HG02973 (cell line): ENCODE data around the gene SEC14L6.
A peak's percentile ranks its signal among the peaks of the same experiment; 100 is the strongest.
"Not testable (repeated sequence)": the region's sequence is repeated elsewhere in the genome, so short reads cannot be mapped to it uniquely, and the experiment has no call there.

Experiments
- ATAC-seq: cut with Tn5 transposase; IDR thresholded peaks from one replicate; pipeline ENCODE4 v1.9.1; 2021; ENCODE audit warnings: moderate library complexity; ENCODE audit not compliant: unreplicated experiment

The SEC14L6 gene

DNA sequence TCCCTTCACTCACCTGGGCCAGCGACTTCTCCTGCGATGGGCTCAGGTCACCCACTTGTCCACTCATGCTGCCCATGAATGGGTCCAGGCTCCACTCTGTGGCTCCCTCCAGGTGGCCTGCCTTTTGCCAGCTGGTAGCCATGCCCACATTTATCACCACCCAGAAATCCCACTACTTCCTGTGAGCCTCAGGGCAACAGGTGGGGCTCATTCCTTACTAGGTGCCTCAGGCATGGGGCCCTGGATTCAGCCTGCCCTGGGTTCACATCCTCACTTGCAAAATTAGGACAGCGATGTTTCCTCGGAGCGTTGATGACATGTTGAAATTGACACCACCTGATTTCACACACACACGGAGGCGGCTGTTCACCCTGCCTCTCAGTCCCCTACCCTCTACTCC, at the start of gene SEC14L6:
Gene SEC14L6 (minus strand): TSS at position 126 of the 400 bp plus-strand sequence. CDS start 59 bp downstream, at position 67.
- no peak for ATAC-seq

GRCh38 chr22:30596199-30596598, 49.7 kb upstream of the SEC14L6 start:
- no peak for ATAC-seq

- ATAC-seq: not testable (repeated sequence)
These were observed 45.8 kb upstream of the SEC14L6 start for GRCh38 chr22:30592360-30592713.

DNA sequence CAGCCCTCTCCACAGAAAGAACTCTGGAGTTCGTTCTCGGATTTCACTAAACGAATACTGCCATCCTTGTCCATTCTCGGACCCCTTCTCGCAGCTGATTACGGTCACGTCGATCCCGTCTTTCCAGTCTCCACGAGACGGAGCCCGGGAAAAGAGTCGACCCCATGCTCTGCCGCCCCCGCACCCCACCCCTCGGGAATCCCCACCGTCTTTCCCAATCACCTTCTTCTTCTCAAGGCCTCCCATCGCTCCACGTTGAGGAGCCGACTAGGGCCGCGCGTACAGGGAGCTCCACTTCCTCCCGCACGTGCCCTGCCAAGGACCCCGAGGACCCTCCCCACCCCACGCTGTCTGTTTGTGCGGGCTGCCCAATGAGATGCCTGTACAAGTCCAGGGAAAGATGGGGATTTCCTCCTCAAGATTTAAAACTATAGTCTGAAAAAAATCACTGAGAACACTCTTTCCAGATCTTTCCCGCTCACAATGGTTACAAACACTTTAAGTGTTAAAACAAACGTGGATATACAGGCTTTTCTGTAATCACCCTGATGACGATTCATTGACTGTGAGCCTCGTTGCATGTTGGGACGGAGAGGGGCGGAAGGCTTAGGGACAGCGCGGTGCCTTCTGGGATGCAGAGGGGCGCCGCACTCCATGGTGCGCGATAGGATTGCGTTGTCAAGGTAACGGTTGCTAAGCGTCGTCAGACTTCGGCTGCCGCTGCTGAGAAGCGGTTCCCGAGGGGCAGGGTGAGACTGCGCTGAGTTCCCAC, 45.2 kb upstream of the SEC14L6 start, which contains the start of gene PES1:
Gene PES1 (minus strand): TSS at position 323 of the 772 bp plus-strand sequence. CDS start 77 bp downstream, at position 246.
- peak; percentile 90 for ATAC-seq

DNA sequence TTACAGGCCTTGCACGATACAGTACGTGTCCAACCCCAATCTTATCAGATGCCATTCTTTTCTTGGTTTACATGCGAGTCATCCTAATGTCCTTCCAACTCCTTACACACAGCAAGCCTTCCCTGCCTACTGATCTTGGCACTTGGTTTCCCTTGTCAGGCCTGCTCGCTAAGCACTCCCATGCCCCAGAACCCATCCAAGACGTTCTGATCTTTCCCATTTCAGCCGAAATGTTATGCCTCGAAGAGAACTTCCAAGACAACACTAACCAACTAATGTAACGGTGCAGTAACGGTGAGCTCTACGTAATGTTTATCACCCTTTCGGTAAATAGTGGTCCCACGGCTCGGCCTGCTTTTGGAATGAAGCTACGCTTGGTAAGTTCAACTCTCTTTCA, 44.6 kb upstream of the SEC14L6 start:
- ATAC-seq: no peak

GRCh38 chr22:30586414-30586813, 39.9 kb upstream of the SEC14L6 start:
- ATAC-seq: no peak

DNA sequence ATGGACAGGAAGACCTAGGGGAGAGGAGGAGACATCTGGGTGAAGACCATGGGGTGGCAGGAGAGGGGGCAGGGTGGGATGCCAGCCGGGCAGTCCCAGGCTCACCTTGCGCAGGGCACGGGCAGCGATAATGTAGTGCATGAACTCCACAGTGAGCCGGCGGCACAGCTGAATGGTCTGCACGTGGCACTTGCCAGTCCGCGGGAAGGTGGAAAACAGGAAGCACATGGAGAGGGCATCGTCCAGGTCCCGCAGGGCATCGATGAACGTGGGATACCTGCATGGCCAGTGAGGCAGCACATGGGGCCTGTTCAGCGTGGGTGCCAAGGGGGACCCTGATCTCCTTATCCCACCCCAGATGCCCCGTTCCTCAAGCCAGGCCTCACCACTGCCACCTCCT, 37.9 kb upstream of the SEC14L6 start:
- ATAC-seq: no peak

DNA sequence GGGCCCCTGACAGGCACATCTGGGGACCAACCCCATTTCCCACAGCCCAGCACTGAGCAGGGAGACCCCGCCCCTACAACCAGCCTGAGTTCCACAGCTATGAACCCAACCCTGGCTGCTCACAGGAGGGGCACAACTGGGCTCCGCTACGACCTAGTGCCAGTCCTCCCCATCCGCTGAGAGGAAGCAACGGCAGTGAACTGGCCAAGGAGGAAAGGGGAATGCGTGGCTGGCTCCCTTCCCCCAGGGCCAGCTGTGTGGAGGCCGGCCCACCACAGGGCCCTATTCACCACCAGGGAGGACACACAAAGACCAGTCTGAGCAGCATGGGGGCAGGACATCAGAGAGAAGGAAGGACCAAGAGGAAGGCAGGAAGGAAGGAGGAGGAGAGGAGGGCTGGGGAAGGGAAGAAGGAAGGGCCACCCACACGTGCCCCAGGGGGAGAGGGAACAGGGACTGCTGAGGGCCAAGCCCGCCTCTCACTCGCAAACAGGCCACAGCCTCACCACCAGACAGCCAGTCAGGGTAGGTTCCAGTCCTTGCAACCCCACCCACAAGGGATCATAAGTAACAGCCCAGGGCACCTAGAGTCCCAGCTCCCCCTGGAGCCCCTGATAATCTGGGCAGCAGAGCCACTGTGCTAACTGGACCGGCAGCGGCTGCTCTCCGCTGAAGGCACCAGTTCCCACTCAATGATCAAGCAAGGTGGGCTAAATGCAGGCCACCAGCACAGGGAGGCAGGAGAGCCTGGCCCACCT, 36.4 kb upstream of the SEC14L6 start:
- no peak for ATAC-seq

DNA sequence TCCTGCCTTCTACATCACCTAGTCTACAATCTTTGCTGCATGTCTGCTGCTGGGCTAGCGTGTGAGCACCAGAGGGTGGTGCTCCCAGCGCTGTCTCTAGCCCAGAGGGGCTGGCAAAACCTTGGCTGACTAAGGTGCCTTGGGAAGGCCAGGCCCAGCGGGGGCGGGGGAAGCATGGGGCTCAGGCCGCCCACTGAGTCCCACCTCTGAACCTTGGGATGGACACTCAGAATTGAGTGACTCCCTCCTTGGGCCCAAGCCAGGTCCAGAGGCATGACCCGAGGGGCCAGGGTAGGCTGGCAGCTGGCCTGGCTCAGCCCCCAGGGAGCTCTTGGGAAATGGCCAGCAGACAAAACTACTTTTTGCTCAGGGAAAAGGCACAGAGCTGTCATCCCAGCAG, 35.5 kb upstream of the SEC14L6 start:
- no peak for ATAC-seq

GRCh38 chr22:30580896-30581295, 34.4 kb upstream of the SEC14L6 start:
- no peak for ATAC-seq

DNA sequence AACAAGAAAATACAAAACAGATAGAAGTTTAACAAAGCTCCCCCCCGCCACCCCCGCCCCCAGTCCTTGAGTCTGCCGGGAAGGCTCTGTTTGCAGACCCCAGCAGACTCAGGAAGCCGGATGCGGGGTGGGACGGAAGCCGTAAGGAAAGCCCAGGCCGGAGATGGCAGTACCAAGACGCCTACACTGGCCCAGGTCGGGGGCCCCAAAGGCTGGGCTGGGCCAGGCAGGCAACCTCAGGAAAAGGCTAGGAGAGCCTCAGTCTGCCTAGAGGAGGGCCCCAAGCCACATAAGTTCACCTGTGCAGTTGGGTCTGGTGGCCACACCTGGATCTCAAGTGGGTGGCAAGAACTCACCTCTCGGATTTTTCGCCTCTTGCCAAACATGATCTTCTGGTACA, 31.9 kb upstream of the SEC14L6 start:
- ATAC-seq: no peak

DNA sequence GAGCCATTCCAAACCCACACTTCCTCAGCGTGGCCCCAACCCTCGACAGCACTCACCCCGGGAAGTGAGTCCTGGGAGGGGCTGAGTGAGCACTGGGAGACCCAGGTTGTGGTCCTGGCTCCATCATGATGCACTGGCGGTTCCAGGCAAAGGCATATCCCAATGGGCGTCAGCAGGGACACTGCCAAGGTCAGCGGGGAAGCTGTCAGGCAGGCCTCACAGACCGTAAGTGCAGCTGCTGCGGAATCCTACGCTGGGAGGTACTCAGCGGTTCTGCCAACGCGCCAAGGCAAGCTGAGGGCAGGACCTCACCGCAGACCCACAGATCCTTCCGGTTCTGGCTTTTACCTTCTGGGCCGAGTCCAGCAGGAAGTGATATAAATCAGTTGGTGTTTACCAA, 29.3 kb upstream of the SEC14L6 start:
- ATAC-seq: no peak

- no peak for ATAC-seq
These were observed 28.6 kb upstream of the SEC14L6 start for GRCh38 chr22:30574997-30575671.

GRCh38 chr22:30574095-30574981, 27.8 kb upstream of the SEC14L6 start, which contains the start of gene GAL3ST1:
Gene GAL3ST1, minus strand, starts transcription at chr22:30574665. Its CDS starts 17,273 bp downstream, at chr22:30557392.
- no peak for ATAC-seq

DNA sequence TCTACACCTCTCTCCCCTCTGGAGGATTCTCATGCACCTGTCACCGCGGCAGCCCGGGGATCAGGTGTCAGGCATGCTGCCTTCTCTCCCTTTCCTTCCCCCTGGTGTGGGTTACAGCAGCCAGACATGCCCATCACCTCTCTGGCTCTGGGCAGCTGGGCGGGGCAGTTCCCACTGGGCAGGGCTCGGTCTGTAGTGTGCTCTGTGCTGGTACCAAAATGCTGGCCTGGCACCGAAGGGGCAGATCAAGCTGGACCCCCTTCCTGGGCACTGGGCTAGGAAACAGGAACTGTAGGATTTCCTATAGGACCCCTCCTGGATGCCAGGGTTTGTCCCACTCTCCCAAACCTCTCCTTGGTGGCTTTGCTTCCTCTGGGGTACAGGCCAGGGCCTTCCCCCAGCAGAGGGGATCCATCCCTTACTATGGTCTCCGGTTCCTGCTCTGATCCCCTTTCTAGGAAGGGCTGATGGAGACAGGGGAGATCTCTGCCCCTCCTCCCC, 27.1 kb upstream of the SEC14L6 start:
- no peak for ATAC-seq

- no peak for ATAC-seq
These were observed 26.5 kb upstream of the SEC14L6 start for GRCh38 chr22:30572840-30573593.

DNA sequence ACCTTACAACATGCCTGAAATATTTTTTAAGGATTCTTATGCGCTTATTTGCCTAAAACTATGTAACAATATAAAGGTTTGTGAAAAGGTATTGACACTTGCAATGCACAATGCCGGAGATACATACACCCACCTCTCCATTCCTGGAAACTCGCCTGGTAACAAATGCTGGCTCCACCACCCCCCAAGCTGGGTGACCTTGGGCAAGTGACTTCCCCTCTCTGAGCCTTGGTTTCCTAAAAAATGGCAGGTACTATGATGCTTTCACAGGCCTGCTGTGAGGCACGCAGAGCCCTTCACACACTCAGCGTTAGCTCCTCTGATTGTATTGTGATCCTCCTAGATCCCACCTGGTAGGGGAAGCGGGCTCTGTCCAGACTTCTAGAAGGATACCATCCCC, 25.7 kb upstream of the SEC14L6 start:
- no peak for ATAC-seq

- ATAC-seq: no peak
These were observed 23.2 kb upstream of the SEC14L6 start for GRCh38 chr22:30569674-30570202.

- no peak for ATAC-seq
These were observed 21.7 kb upstream of the SEC14L6 start for GRCh38 chr22:30568137-30568805.
